K562 (cell line): Measurements from ENCODE around the gene TNFRSF6B. TPM values are rescaled to one million over a fixed set of nuclear protein-coding genes. Genes with fewer than 3 reads are reported as not detected.
A peak's percentile ranks its signal among the peaks of the same experiment; 100 is the strongest.

Source experiments
- ATAC-seq: fragments of 200-7000 bp; cut with Tn5 transposase; 3 replicates; pipeline ENCODE4 v1.9.1; 2020; ENCODE audit warnings: moderate library complexity
- BruUV-seq: library from RNA; stranded (reverse); fragments of 400-500 nt; replicated peaks from 2 replicates; lab custom pipeline; 2021; lab: Mats Ljungman, UMichigan
- CTCF ChIA-PET: fragments of 300-600 bp; formaldehyde crosslinking; extraction: SDS; loops from one replicate; lab custom pipeline; 2021; ENCODE audit warnings: low intra/inter-chr PET ratio; lab: Yijun Ruan, JAX
- POLR2A ChIA-PET: fragments of 300-600, 350-650 bp; sonication (Branson Sonifier 250); formaldehyde crosslinking; extraction: SDS; loops from one replicate; lab custom pipeline; 2021; ENCODE audit warnings: antibody characterized with exemption, inconsistent platforms; lab: Yijun Ruan, JAX
- DNase-seq, 4 experiments: peaks; one replicate each; pipeline versions ENCODE4 v3.0.0 to v3.0.0-alpha.2; 2011 to 2018; ENCODE audit warnings: low spot score in 3 of 4, mixed read lengths in 3 of 4; ENCODE audit errors: extremely low read depth in 1 of 4
- FAIRE-seq: peaks from 2 replicates; lab custom pipeline; 2011; peaks lifted over from hg19 to GRCh38; lab: Jason Lieb, UNC
- H2AFZ ChIP-seq: 2 replicates; pipeline ENCODE4 v1.6.0; 2011; ENCODE audit warnings: low read depth, low read length, control low read depth, inconsistent platforms
- H3K27ac ChIP-seq: fragments of 200-600 bp; 3 replicates; pipeline ENCODE4 v1.8.0; 2011; ENCODE audit warnings: low read depth, mild to moderate bottlenecking, control low read depth, inconsistent platforms, low read length, moderate library complexity, mixed read lengths; ENCODE audit errors: extremely low read depth
- H3K27me3 ChIP-seq, 2 experiments: fragments of 300-600 bp in 1 of 2; 2 replicates in 1 of 2; 3 replicates in 1 of 2; pipeline versions ENCODE4 v1.6.0 to v1.8.0; 2011; ENCODE audit warnings: inconsistent platforms in 2 of 2, low read length in 2 of 2, mild to moderate bottlenecking in 1 of 2, mixed read lengths in 1 of 2, moderate library complexity in 1 of 2; ENCODE audit not compliant: control insufficient read depth in 2 of 2, insufficient read depth in 2 of 2
- H3K36me3 ChIP-seq: fragments of 300-600 bp; 3 replicates; pipeline ENCODE4 v1.8.0; 2011; ENCODE audit warnings: mild to moderate bottlenecking, low read length, inconsistent platforms; ENCODE audit not compliant: control insufficient read depth, insufficient read depth
- H3K4me1 ChIP-seq, 2 experiments: fragments of 200-600 bp in 1 of 2; replicated peaks in 1 of 2; 2 replicates in 1 of 2; 3 replicates in 1 of 2; pipeline versions ENCODE4 v1.5.1 to v1.8.0; 2011; ENCODE audit warnings: inconsistent platforms in 2 of 2, low read length in 2 of 2, mild to moderate bottlenecking in 1 of 2, mixed read lengths in 1 of 2, moderate library complexity in 1 of 2; ENCODE audit not compliant: control insufficient read depth in 2 of 2, insufficient read depth in 2 of 2
- H3K4me2 ChIP-seq: 2 replicates; pipeline ENCODE4 v1.6.1; 2011; ENCODE audit warnings: low read length, control low read depth, inconsistent platforms, mixed read lengths; ENCODE audit not compliant: insufficient read depth
- H3K4me3 ChIP-seq: fragments of 200-600 bp; sonication (generic), shearing (Covaris generic); 2 replicates; pipeline ENCODE4 v1.5.1; 2016; ENCODE audit warnings: control low read depth, inconsistent platforms
- H3K79me2 ChIP-seq: fragments of 200-600 bp; 3 replicates; pipeline ENCODE4 v1.8.0; 2011; ENCODE audit warnings: low read length, inconsistent platforms; ENCODE audit not compliant: control insufficient read depth, insufficient read depth
- H3K9ac ChIP-seq, 2 experiments: 2 replicates each; pipeline versions ENCODE4 v1.6.0 to v1.6.1; 2011; ENCODE audit warnings: low read depth in 2 of 2, low read length in 2 of 2, control low read depth in 1 of 2, inconsistent platforms in 1 of 2, mild to moderate bottlenecking in 1 of 2, mixed read lengths in 1 of 2; ENCODE audit not compliant: insufficient read depth in 1 of 2
- H3K9me1 ChIP-seq: one replicate; pipeline ENCODE4 v1.6.0; 2011; ENCODE audit warnings: inconsistent platforms, mild to moderate bottlenecking, low read length, moderate library complexity; ENCODE audit not compliant: control insufficient read depth, insufficient read depth
- H3K9me3 ChIP-seq: replicated peaks from 2 replicates; pipeline ENCODE4 v1.5.1; 2011; ENCODE audit warnings: low read depth, low read length, inconsistent platforms; ENCODE audit not compliant: control insufficient read depth, insufficient read depth
- H4K20me1 ChIP-seq: replicated peaks from 2 replicates; pipeline ENCODE4 v1.6.1; 2011; ENCODE audit warnings: low read length, inconsistent platforms, mixed read lengths; ENCODE audit not compliant: control insufficient read depth, insufficient read depth
- ATF3 ChIP-seq, 2 experiments: fragments of 450-650 bp in 1 of 2; sonication (generic) in 1 of 2; formaldehyde crosslinking in 1 of 2; IDR thresholded peaks in 1 of 2; conservative IDR thresholded peaks in 1 of 2; 2 replicates each; pipeline versions ENCODE4 v1.6.1 to v1.8.1; 2016 to 2023; ENCODE audit warnings: mild to moderate bottlenecking in 2 of 2, moderate library complexity in 2 of 2, inconsistent platforms in 1 of 2, missing genetic modification reagents in 1 of 2
- BCLAF1 ChIP-seq, 2 experiments: fragments of 450-650 bp in 1 of 2; IDR thresholded peaks; 2 replicates each; pipeline ENCODE4 v1.6.1; 2011 to 2017; ENCODE audit warnings: low read depth in 2 of 2, antibody characterized with exemption in 1 of 2, borderline replicate concordance in 1 of 2, low read length in 1 of 2, mild to moderate bottlenecking in 1 of 2, mixed read lengths in 1 of 2; ENCODE audit not compliant: control insufficient read depth in 1 of 2
- DMBX1 ChIP-seq: fragments of 250-450 bp; sonication (Bioruptor Pico); IDR thresholded peaks from 2 replicates; pipeline ENCODE4 v1.8.0; 2022; ENCODE audit warnings: inconsistent platforms, mild to moderate bottlenecking, moderate library complexity, borderline replicate concordance
- GTF2F1 ChIP-seq: IDR thresholded peaks from 2 replicates; pipeline ENCODE4 v1.6.1; 2011; ENCODE audit warnings: low read depth, low read length, improper control_type of control experiment
- NBN ChIP-seq: fragments of 450-650 bp; IDR thresholded peaks from 2 replicates; pipeline ENCODE4 v1.6.1; 2016; ENCODE audit warnings: low read depth, mild to moderate bottlenecking
- NFIC ChIP-seq: fragments of 450-650 bp; IDR thresholded peaks from 2 replicates; pipeline ENCODE4 v1.6.1; 2017; ENCODE audit warnings: mild to moderate bottlenecking, inconsistent platforms
- NR4A1 ChIP-seq, 2 experiments: fragments of 250-450 bp in 1 of 2; fragments of 450-650 bp in 1 of 2; sonication (Bioruptor Pico) in 1 of 2; IDR thresholded peaks; 2 replicates each; pipeline versions ENCODE4 v1.4.0 to v1.6.1; 2016 to 2020; ENCODE audit warnings: mild to moderate bottlenecking in 2 of 2, missing compliant biosample characterization in 1 of 2, missing genetic modification characterization in 1 of 2, moderate library complexity in 1 of 2
- POLR2B ChIP-seq: fragments of 450-650 bp; IDR thresholded peaks from 2 replicates; pipeline ENCODE4 v1.6.1; 2018; ENCODE audit warnings: low read depth; ENCODE audit not compliant: partially characterized antibody
- STAG1 ChIP-seq: sonication (generic); formaldehyde crosslinking; IDR thresholded peaks from 2 replicates; pipeline ENCODE4 v1.5.0; 2020; ENCODE audit warnings: missing genetic modification reagents, borderline replicate concordance
- TAF9B ChIP-seq: fragments of 450-650 bp; IDR thresholded peaks from 2 replicates; pipeline ENCODE4 v1.6.1; 2018; ENCODE audit warnings: mild to moderate bottlenecking; ENCODE audit not compliant: partially characterized antibody
- ZBTB17 ChIP-seq: fragments of 450-650 bp; formaldehyde crosslinking; IDR thresholded peaks from 2 replicates; pipeline ENCODE4 v1.4.0; 2020; ENCODE audit warnings: mild to moderate bottlenecking
- ZNF232 ChIP-seq: sonication (generic); formaldehyde crosslinking; IDR thresholded peaks from 2 replicates; pipeline ENCODE4 v1.8.0; 2022; ENCODE audit warnings: mild to moderate bottlenecking, missing genetic modification reagents
- WGBS: fragments of 100-300 bp; shearing (Covaris generic); methylation state at CpG from one replicate; pipeline ENCODE4 v1.1.6; 2016; ENCODE audit warnings: low coverage, mixed read lengths; ENCODE audit not compliant: insufficient coverage; ENCODE audit errors: missing lambda C conversion rate; 5-methylcytosine and 5-hydroxymethylcytosine counted together
- in situ Hi-C: fragments of 300-500 bp; cut with MboI; formaldehyde crosslinking; loops from 4 replicates; pipeline ENCODE4 v1.15.0; 2018; ENCODE audit warnings: inconsistent platforms, mixed read lengths
- intact Hi-C: fragments of 100-400 bp; cut with micrococcal nuclease; formaldehyde crosslinking; loops from 2 replicates; pipeline ENCODE4 v1.14.2; 2022
- polyA plus RNA-seq, 8 experiments: library from polyadenylated mRNA; depleted of rRNA in 4 of 8; stranded (reverse) in 5 of 8; unstranded in 3 of 8; fragments of >200 nt; fragmentation: Nextera tagmentation in 2 of 8; fragmentation: Illumina TruSeq in 1 of 8; extraction: Ambion mirVana in 2 of 8; extraction: Trizol in 1 of 8; gene quantifications; 2 replicates each; pipeline versions ENCODE4 v1.2.1 to v1.2.3, GENCODE V29; 2011 to 2014; ENCODE audit warnings: inconsistent platforms in 1 of 8, missing spikeins in 1 of 8
- total RNA-seq, 7 experiments: library from RNA; depleted of rRNA in 6 of 7; stranded (reverse); fragments of >200 nt in 6 of 7; fragmentation: Illumina TruSeq in 2 of 7; extraction: Trizol in 2 of 7; gene quantifications; 2 replicates each; pipeline versions ENCODE4 v1.2.1 to v1.2.3, GENCODE V29; 2011 to 2021; ENCODE audit warnings: low replicate concordance in 1 of 7

The TNFRSF6B gene
- total and polyA plus RNA-seq, 9 of the 15 experiments (the other 6 are each of a cell fraction or from before 2014, with no cell fraction given): 0.10 to 3.5 (median 0.32) TPM; not detected in 6

GRCh38 chr20:63657937-63658748 is 38.3 kb upstream of the TNFRSF6B start, which contains the start of gene RTEL1:
RTEL1 (plus strand) TSS chr20:63658312; CDS start chr20:63659403, 1,091 bp downstream.
- WGBS: under 1% methylated on average over 66 of the region's 73 CpGs
- peak within 1 kb of the TSS; percentile 98 for H2AFZ ChIP-seq
- no peaks in the 10 kb centered on the region for H3K27me3 ChIP-seq
- CTCF ChIA-PET: interaction anchor here (0.5 kb wide), 1 partner anchor 44 kb away, joined by 3 read pairs; no protein-coding TSS in a partner anchor
- H3K9me3 ChIP-seq: no peaks in the 10 kb centered on the region
- BruUV-seq: TSS peak; percentile 50
- intact Hi-C loops: loop anchor here (10.0 kb wide), 1 partner anchor 123 kb away; the partner anchor contains the start of gene PTK6
- FAIRE-seq (peak; percentile 83), DNase-seq (peak; percentile 85 to 95 (median 89)), ATAC-seq (peak; percentile 93)
- H3K36me3 ChIP-seq: peaks cover 38% of the 10 kb centered on the region; the same call in 2 of the 3 replicates
- H3K9ac ChIP-seq: peak within 1 kb of the TSS; percentile 89 to 100
- peaks cover 28 to 55% of the 10 kb centered on the region in 2 experiments for H3K4me1 ChIP-seq
- H3K27ac ChIP-seq: peak within 1 kb of the TSS; percentile 87
- POLR2A ChIA-PET: interaction anchor here (0.6 to 1.5 kb wide), 9 partner anchors 8 to 379 kb away, joined by 3 to 11 read pairs (median 3); partner anchors contain the start of genes ARFRP1, TPD52L2 and ZGPAT
- peak within 1 kb of the TSS; percentile 63 for H3K4me3 ChIP-seq
- H3K9me1 ChIP-seq: no peaks in the 10 kb centered on the region
- H3K4me2 ChIP-seq: peak within 1 kb of the TSS; percentile 88
- in situ Hi-C loops: no loop called here
- H4K20me1 ChIP-seq: no peaks in the 10 kb centered on the region
- peaks cover 25% of the 10 kb centered on the region for H3K79me2 ChIP-seq
- no peak for TF ChIP-seq ATF3 (IDR thresholded peaks at IDR 0.05)
- peak; percentile 71 for TF ChIP-seq ATF3 (CRISPR knock-in tag; conservative IDR thresholded peaks at IDR 0.05)
- TF ChIP-seq TAF9B: peak; percentile 93
- TF ChIP-seq ZNF232 (CRISPR knock-in tag): no peak
- peak; percentile 49; the same call in 1 of the 2 replicates for TF ChIP-seq DMBX1 (CRISPR knock-in tag)
- peak; percentile 79; the same call in 1 of the 2 replicates for TF ChIP-seq GTF2F1
- TF ChIP-seq POLR2B: peak; percentile 61
- peak; percentile 62 for TF ChIP-seq NFIC
- TF ChIP-seq ZBTB17 (CRISPR knock-in tag): peak; percentile 35; the same call in 1 of the 2 replicates
- peak in 1 of 2 experiments; percentile 87; a peak in 1 of 4 replicates for TF ChIP-seq BCLAF1 (IDR thresholded peaks at IDR 0.05; ENCODE audit: borderline replicate concordance in 1 of 2, control insufficient read depth in 1 of 2, low read depth in 2 of 2, low read length in 1 of 2)
- peak; percentile 70 for TF ChIP-seq NBN
- TF ChIP-seq STAG1 (CRISPR knock-in tag): no peak
- TF ChIP-seq NR4A1 (CRISPR knock-in tag; IDR thresholded peaks at IDR 0.05): 0 out of 2 replicates have a peak, but pooled peaks have one; percentile 59
- TF ChIP-seq NR4A1 (tag; IDR thresholded peaks at IDR 0.05): 0 out of 2 replicates have a peak, but pooled peaks have one; percentile 26
